BJ (cell line): ENCODE measurements around the gene ANKS1A. TPM values are rescaled to one million over a fixed set of nuclear protein-coding genes. Genes with fewer than 3 reads are reported as not detected.

Experiments
- CTCF ChIA-PET: fragments of 350-600 bp; formaldehyde crosslinking; extraction: SDS; loops from one replicate; lab custom pipeline; 2021; ENCODE audit warnings: antibody characterized with exemption, inconsistent platforms; lab: Yijun Ruan, JAX
- POLR2A ChIA-PET: fragments of 300-600 bp; sonication (Branson Sonifier 250); formaldehyde crosslinking; extraction: SDS; loops from one replicate; lab custom pipeline; 2021; ENCODE audit warnings: antibody characterized with exemption; lab: Charles Lee
- DNase-seq: peaks from one replicate; pipeline ENCODE4 v3.0.0-alpha.2; 2011; ENCODE audit warnings: low read depth
- H3K27me3 ChIP-seq: 2 replicates; pipeline ENCODE4 v1.6.0; 2011; ENCODE audit warnings: low read length; ENCODE audit not compliant: control insufficient read depth, insufficient read depth
- H3K36me3 ChIP-seq: 2 replicates; pipeline ENCODE4 v1.5.1; 2011; ENCODE audit warnings: low read length; ENCODE audit not compliant: control insufficient read depth, insufficient read depth
- H3K4me3 ChIP-seq: 2 replicates; pipeline ENCODE4 v1.5.1; 2011; ENCODE audit warnings: low read depth, mild to moderate bottlenecking, control low read depth, low read length
- CTCF ChIP-seq: IDR thresholded peaks from 2 replicates; pipeline ENCODE4 v1.5.1; 2011; ENCODE audit warnings: low read depth, mild to moderate bottlenecking, control low read depth, inconsistent platforms, low read length, moderate library complexity; ENCODE audit not compliant: insufficient read depth
- polyA plus RNA-seq: library from polyadenylated mRNA; depleted of rRNA; stranded (reverse); fragments of >200 nt; gene quantifications from 2 replicates; pipeline ENCODE4 v1.2.3, GENCODE V29; 2011

ANKS1A gene
- polyA plus RNA-seq, 1 experiment = 4.2 TPM

GRCh38 chr6:35076997-35077712 is 188.1 kb downstream of the ANKS1A start:
- H3K27me3 ChIP-seq = no peaks in the 10 kb centered on the region
- peaks cover 8% of the 10 kb centered on the region for H3K36me3 ChIP-seq
- CTCF ChIA-PET = interaction anchor here (1.4 kb wide), 1 partner anchor 13 kb away, joined by 6 read pairs; no protein-coding TSS in a partner anchor
- no peak for TF ChIP-seq CTCF
- DNase-seq = no peak
- H3K4me3 ChIP-seq = no peak overlapping the region
- POLR2A ChIA-PET = no interaction called here

- no peak for DNase-seq
- POLR2A ChIA-PET = no interaction called here
- TF ChIP-seq CTCF = no peak
- Histone ChIP-seq H3K36me3 (peaks cover 11% of the 10 kb centered on the region), H3K4me3 (no peak overlapping the region), H3K27me3 (no peaks in the 10 kb centered on the region)
- CTCF ChIA-PET = interaction anchor here (1.4 kb wide), 1 partner anchor 13 kb away, joined by 6 read pairs; no protein-coding TSS in a partner anchor
Observed at GRCh38 chr6:35077713-35078105, 188.7 kb downstream of the ANKS1A start.

DNA sequence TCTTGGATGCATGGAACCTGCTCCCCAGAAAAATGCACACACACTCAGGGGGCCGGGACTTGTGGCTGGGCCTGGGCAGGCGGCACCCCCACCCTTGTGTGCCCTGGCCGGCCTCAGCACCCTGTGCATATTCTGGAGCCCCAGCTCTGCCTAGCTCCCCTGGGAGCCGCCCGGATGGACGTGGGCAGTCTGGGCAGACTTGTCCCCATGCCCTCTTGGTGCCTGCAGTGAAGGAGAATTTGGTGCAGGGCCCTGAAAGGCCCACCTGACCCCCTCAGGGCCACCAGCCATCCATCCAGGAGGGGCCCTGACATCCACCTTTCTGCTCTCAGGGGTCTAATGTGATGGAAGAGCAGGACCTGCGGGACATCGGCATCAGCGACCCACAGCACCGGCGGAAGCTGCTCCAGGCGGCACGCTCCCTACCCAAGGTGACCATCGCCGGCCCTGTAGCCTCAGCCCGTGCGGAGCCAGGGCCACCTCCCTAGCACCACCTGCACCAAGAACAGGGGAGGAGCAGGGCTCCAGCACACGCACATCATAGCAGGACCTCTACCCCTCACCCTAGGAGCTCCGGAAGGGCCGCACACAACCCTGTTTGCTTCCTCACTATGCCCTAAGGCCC is 189.3 kb downstream of the ANKS1A start:
- H3K36me3 ChIP-seq = peaks cover 14% of the 10 kb centered on the region
- H3K4me3 ChIP-seq = no peak overlapping the region
- CTCF ChIA-PET = interaction anchor here (0.9 to 1.5 kb wide), 3 partner anchors 12 to 14 kb away, joined by 3 to 6 read pairs (median 3); no protein-coding TSS in a partner anchor
- DNase-seq = no peak
- no peak for TF ChIP-seq CTCF
- no peaks in the 10 kb centered on the region for H3K27me3 ChIP-seq
- POLR2A ChIA-PET = no interaction called here

DNA sequence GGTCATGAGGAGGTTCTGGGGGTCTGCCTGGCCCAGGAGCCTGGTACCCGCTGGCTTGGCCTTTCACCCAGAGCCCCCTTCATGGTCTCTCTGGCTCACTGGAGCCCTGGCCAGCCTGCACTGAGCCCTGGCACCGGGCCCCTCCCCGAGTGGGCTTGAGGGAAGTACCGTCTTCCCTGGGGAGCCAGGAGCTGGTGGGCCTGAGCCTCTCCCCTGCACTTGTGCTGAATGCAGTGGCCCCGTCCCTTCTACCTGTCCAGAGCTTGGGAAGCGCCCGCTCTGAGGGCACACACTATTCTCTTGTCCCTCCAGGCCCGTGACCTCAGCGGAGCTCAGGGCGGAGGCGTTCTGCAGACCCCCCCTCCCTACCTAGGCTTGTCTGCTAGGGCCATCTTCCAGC is 189.8 kb downstream of the ANKS1A start:
- no peak for TF ChIP-seq CTCF
- DNase-seq = no peak
- ChIA-PET POLR2A (no interaction called here), CTCF (interaction anchor here (0.6 to 1.5 kb wide), 3 partner anchors 12 to 14 kb away, joined by 3 to 4 read pairs (median 3); no protein-coding TSS in a partner anchor)
- Histone ChIP-seq H3K36me3 (peaks cover 17% of the 10 kb centered on the region), H3K4me3 (no peak overlapping the region), H3K27me3 (no peaks in the 10 kb centered on the region)

DNA sequence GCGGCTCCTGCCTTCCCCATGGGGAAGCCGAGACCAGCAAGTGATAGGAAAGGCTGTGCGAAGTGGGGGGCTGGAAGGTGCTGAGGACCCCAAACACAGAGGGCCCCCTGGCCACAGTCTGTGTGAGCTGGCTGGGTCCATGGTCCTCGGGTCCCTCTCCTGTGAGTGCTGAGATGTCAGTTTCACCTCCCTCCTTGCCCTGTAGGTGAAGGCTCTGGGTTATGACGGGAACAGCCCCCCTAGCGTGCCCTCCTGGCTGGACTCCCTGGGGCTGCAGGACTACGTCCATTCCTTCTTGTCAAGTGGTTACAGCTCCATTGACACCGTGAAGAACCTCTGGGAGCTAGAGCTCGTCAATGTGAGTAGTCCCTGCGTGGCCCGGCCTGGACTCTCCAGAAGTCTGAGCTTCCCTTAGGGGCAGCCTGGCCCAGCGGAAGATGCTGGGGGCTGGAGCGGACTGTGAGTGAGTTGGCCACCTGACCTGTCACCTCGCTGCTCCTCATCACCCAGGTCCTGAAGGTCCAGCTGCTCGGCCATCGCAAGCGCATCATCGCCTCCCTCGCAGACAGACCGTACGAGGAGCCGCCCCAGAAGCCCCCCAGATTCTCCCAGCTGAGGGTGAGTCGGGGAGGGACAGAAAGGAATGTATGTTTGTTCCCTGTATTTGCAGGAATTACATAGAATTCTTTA is 190.4 kb downstream of the ANKS1A start:
- H3K36me3 ChIP-seq = peaks cover 17% of the 10 kb centered on the region
- ChIA-PET CTCF (interaction anchor here (0.6 to 1.5 kb wide), 3 partner anchors 12 to 13 kb away, joined by 3 to 4 read pairs (median 3); no protein-coding TSS in a partner anchor), POLR2A (no interaction called here)
- no peak overlapping the region for H3K4me3 ChIP-seq
- DNase-seq = no peak
- no peak for TF ChIP-seq CTCF
- H3K27me3 ChIP-seq = no peaks in the 10 kb centered on the region
